Natural killer cell (primary cell): ENCODE data around the gene SLC5A10. TPM values are rescaled to one million over a fixed set of nuclear protein-coding genes. Genes with fewer than 3 reads are reported as not detected.

Experiments
- ATAC-seq, 3 donors: fragments of 150-1000 bp in 2 of 3; fragments of 200-7000 bp in 1 of 3; cut with Tn5 transposase; 1 replicate in 1 of 3; 2 replicates in 2 of 3; pipeline ENCODE4 v1.10.0; 2021; ENCODE audit warnings: mild to moderate bottlenecking in 2 of 3, moderate library complexity in 2 of 3
- DNase-seq, 2 donors: peaks; one replicate each; pipeline versions ENCODE4 v3.0.0 to v3.0.0-alpha.2; 2013 to 2021; ENCODE audit warnings: mixed read lengths in 1 of 2
- H3K27ac ChIP-seq: one replicate; pipeline ENCODE4 v1.5.1; 2013; ENCODE audit warnings: mild to moderate bottlenecking, low read length
- H3K27me3 ChIP-seq: one replicate; pipeline ENCODE4 v1.6.1; 2013; ENCODE audit warnings: low read length; ENCODE audit not compliant: control insufficient read depth, insufficient read depth
- H3K36me3 ChIP-seq: one replicate; pipeline ENCODE4 v1.6.1; 2013; ENCODE audit warnings: low read length; ENCODE audit not compliant: control insufficient read depth, insufficient read depth
- H3K4me1 ChIP-seq: one replicate; pipeline ENCODE4 v1.6.1; 2013; ENCODE audit warnings: low read length; ENCODE audit not compliant: control insufficient read depth, insufficient read depth
- H3K4me3 ChIP-seq: one replicate; pipeline ENCODE4 v1.5.1; 2013; ENCODE audit warnings: low read length
- H3K9me3 ChIP-seq: one replicate; pipeline ENCODE4 v1.6.1; 2013; ENCODE audit warnings: low read length; ENCODE audit not compliant: control insufficient read depth, insufficient read depth
- H3K27ac Mint-ChIP-seq, 2 donors: one replicate each; pipeline ENCODE4 v1.8.0; 2022; ENCODE audit warnings: mild to moderate bottlenecking in 2 of 2, mixed read lengths in 2 of 2, moderate library complexity in 1 of 2
- H3K27me3 Mint-ChIP-seq, 2 donors: one replicate each; pipeline ENCODE4 v1.8.0; 2022; ENCODE audit warnings: low read depth in 2 of 2, mixed read lengths in 2 of 2
- H3K36me3 Mint-ChIP-seq: one replicate; pipeline ENCODE4 v1.8.0; 2022; ENCODE audit warnings: mixed read lengths
- H3K4me1 Mint-ChIP-seq, 2 donors: one replicate each; pipeline ENCODE4 v1.8.0; 2022; ENCODE audit warnings: mixed read lengths in 2 of 2
- H3K4me3 Mint-ChIP-seq: one replicate; pipeline ENCODE4 v1.8.0; 2022; ENCODE audit warnings: mild to moderate bottlenecking, moderate library complexity, mixed read lengths
- H3K9me3 Mint-ChIP-seq, 2 donors: one replicate each; pipeline ENCODE4 v1.8.0; 2022; ENCODE audit warnings: mixed read lengths in 2 of 2
- CTCF ChIP-seq: fragments of 200-600 bp; IDR thresholded peaks from one replicate; pipeline ENCODE4 v1.8.0; 2022; ENCODE audit warnings: antibody characterized with exemption
- WGBS: methylation state at CpG from one replicate; pipeline ENCODE4 v1.1.7; 2013; ENCODE audit warnings: missing lambda C conversion rate; ENCODE audit not compliant: insufficient coverage; 5-methylcytosine and 5-hydroxymethylcytosine counted together
- intact Hi-C: fragments of 100-400 bp; cut with micrococcal nuclease; formaldehyde crosslinking; loops from one replicate; pipeline ENCODE4 v1.14.2; 2022
- total RNA-seq, 4 donors: library from RNA; stranded (reverse); fragments of 120-200 nt in 1 of 4; gene quantifications; one replicate each; pipeline versions ENCODE4 v1.2.3 to v1.2.4, GENCODE V29; 2013 to 2022

The SLC5A10 gene
- total RNA-seq, 3 donors from 2014 or later (not counting 1 experiment from before 2014, with no cell fraction given) = 0.28 TPM; not detected in 2

GRCh38 chr17:18978655-18979054 lies 26.7 kb downstream of the SLC5A10 start:
- no peak overlapping the region for H3K4me3 Mint-ChIP-seq
- no peak overlapping the region for H3K4me3 ChIP-seq
- H3K4me1 Mint-ChIP-seq = no peaks in the 10 kb centered on the region
- no peak overlapping the region for H3K27ac ChIP-seq
- no peaks in the 10 kb centered on the region for H3K9me3 ChIP-seq
- H3K27me3 ChIP-seq = no peaks in the 10 kb centered on the region
- 96% methylated on average over 17 of the region's 17 CpGs for WGBS
- no peak overlapping the region for H3K27ac Mint-ChIP-seq
- H3K27me3 Mint-ChIP-seq = no peaks in the 10 kb centered on the region
- no peak for ATAC-seq
- H3K9me3 Mint-ChIP-seq = no peaks in the 10 kb centered on the region
- intact Hi-C loops = no loop called here
- no peaks in the 10 kb centered on the region for H3K36me3 Mint-ChIP-seq
- no peak for DNase-seq
- TF ChIP-seq CTCF = no peak
- H3K36me3 ChIP-seq = peaks cover 4% of the 10 kb centered on the region
- no peaks in the 10 kb centered on the region for H3K4me1 ChIP-seq

GRCh38 chr17:18980682-18981334 lies 28.8 kb downstream of the SLC5A10 start:
- Histone ChIP-seq H3K27me3 (no peaks in the 10 kb centered on the region), H3K36me3 (peaks cover 4% of the 10 kb centered on the region), H3K4me3 (no peak overlapping the region), H3K9me3 (no peaks in the 10 kb centered on the region), H3K27ac (no peak overlapping the region), H3K4me1 (peaks cover under 1% of the 10 kb centered on the region)
- no peaks in the 10 kb centered on the region for H3K27me3 Mint-ChIP-seq
- no peak overlapping the region for H3K4me3 Mint-ChIP-seq
- no peaks in the 10 kb centered on the region for H3K36me3 Mint-ChIP-seq
- intact Hi-C loops = no loop called here
- DNase-seq (no peak), ATAC-seq (no peak)
- TF ChIP-seq CTCF = no peak
- 93% methylated on average over 13 of the region's 13 CpGs for WGBS
- no peaks in the 10 kb centered on the region for H3K9me3 Mint-ChIP-seq
- no peak overlapping the region for H3K27ac Mint-ChIP-seq
- no peaks in the 10 kb centered on the region for H3K4me1 Mint-ChIP-seq

GRCh38 chr17:18981335-18981641 lies 29.3 kb downstream of the SLC5A10 start:
- H3K27ac Mint-ChIP-seq = no peak overlapping the region

More at GRCh38 chr17:18981335-18981641, 29.3 kb downstream of the SLC5A10 start:
- Histone ChIP-seq H3K4me3 (no peak overlapping the region), H3K4me1 (peaks cover 5% of the 10 kb centered on the region), H3K27me3 (no peaks in the 10 kb centered on the region), H3K36me3 (peaks cover 4% of the 10 kb centered on the region), H3K27ac (no peak overlapping the region), H3K9me3 (no peaks in the 10 kb centered on the region)
- no peaks in the 10 kb centered on the region for H3K4me1 Mint-ChIP-seq
- no peak for TF ChIP-seq CTCF
- DNase-seq (no peak), ATAC-seq (no peak)
- no peaks in the 10 kb centered on the region for H3K9me3 Mint-ChIP-seq
- H3K36me3 Mint-ChIP-seq = no peaks in the 10 kb centered on the region
- intact Hi-C loops = no loop called here
- 90% methylated on average over 6 of the region's 6 CpGs for WGBS
- H3K27me3 Mint-ChIP-seq = no peaks in the 10 kb centered on the region
- no peak overlapping the region for H3K4me3 Mint-ChIP-seq
